ENCODE data around the gene CPAMD8.
"Not testable (repeated sequence)": the region's sequence is repeated elsewhere in the genome, so short reads cannot be mapped to it uniquely, and the experiment has no call there.

The CPAMD8 gene

DNA sequence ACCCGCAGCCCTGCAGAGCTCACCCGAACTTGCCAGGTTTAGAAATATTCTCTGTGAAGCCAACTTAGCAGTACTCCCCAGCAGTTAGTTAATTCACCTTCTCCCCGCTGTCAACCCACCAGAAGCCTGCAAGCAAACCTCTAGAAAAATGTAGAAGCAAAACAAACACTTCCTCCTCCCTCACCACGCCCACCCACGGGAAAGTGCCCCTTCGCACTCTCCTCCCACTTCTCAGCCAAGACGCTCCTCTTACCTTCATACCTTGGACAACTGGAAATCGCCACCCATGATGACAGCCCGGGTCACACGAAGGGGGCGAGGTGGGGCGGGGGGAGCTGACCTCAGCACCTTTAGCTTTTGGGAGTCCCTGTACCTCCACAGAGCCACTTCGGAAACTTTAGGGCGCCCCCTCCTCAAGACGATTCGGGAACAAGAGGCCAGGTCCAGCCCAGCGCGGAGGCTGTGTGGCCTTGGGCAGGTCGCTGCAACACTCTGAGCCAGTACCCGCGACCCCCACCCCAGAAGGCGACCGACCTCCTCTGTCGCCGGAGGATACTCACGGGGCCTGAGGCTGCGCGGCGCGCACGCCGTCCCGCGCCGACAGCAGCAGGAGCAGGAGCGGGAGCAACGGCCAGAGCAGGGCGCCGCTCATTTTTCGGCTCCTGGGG, 485 bp downstream of the CPAMD8 start:
- no peak overlapping the region for H3K4me3 ChIP-seq (replicated peaks; ENCODE audit: low read depth, low read length)

GRCh38 chr19:17025361-17025760, 1.2 kb downstream of the CPAMD8 start:
- DNase-seq (ENCODE audit: extremely low read depth, insufficient read length): no peak
- H3K27me3 ChIP-seq (replicated peaks; ENCODE audit: control insufficient read depth, insufficient read depth, low read length): no peaks in the 10 kb centered on the region; the same call in none of the 2 replicates
- TF ChIP-seq CTCF (IDR thresholded peaks at IDR 0.05; ENCODE audit: insufficient read depth, low read length, poor library complexity, severe bottlenecking): no peak
- H3K4me3 ChIP-seq (replicated peaks; ENCODE audit: low read depth, low read length): no peak overlapping the region
- H3K36me3 ChIP-seq (ENCODE audit: control insufficient read depth, insufficient read depth, low read length): no peaks in the 10 kb centered on the region

More for the DNA sequence above, 485 bp downstream of the CPAMD8 start:
- TF ChIP-seq CTCF (IDR thresholded peaks at IDR 0.05; ENCODE audit: insufficient read depth, low read length, poor library complexity, severe bottlenecking): no peak
- H3K36me3 ChIP-seq (ENCODE audit: control insufficient read depth, insufficient read depth, low read length): no peaks in the 10 kb centered on the region
- DNase-seq (ENCODE audit: extremely low read depth, insufficient read length): no peak
- no peaks in the 10 kb centered on the region; the same call in none of the 2 replicates for H3K27me3 ChIP-seq (replicated peaks; ENCODE audit: control insufficient read depth, insufficient read depth, low read length)

DNA sequence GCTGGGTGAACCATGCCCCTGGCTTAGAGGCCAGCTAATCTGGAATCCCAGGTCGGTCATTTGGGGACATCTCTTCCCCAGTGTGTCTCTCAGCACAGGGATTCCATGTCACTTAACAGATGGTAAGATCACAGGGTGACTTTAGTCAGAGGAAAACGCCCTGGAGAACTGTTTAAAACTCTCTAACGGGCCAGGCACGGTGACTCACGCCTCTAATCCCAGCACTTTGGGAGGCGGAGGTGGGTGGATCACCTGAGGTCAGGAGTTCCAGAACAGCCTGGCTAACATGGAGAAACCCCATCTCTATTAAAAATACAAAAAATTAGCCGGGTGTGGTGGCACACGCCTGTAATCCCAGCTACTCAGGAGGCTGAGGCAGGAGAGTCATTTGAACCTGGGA, 1.7 kb downstream of the CPAMD8 start:
- H3K4me3 ChIP-seq (replicated peaks; ENCODE audit: low read depth, low read length); H3K36me3 ChIP-seq (ENCODE audit: control insufficient read depth, insufficient read depth, low read length); H3K27me3 ChIP-seq (replicated peaks; ENCODE audit: control insufficient read depth, insufficient read depth, low read length); DNase-seq (ENCODE audit: extremely low read depth, insufficient read length): not testable (repeated sequence)

GRCh38 chr19:17023805-17024204, 2.8 kb downstream of the CPAMD8 start:
- TF ChIP-seq CTCF (IDR thresholded peaks at IDR 0.05; ENCODE audit: insufficient read depth, low read length, poor library complexity, severe bottlenecking): no peak
- no peak for DNase-seq (ENCODE audit: extremely low read depth, insufficient read length)
- no peaks in the 10 kb centered on the region; the same call in none of the 2 replicates for H3K27me3 ChIP-seq (replicated peaks; ENCODE audit: control insufficient read depth, insufficient read depth, low read length)
- no peak overlapping the region for H3K4me3 ChIP-seq (replicated peaks; ENCODE audit: low read depth, low read length)
- no peaks in the 10 kb centered on the region for H3K36me3 ChIP-seq (ENCODE audit: control insufficient read depth, insufficient read depth, low read length)

DNA sequence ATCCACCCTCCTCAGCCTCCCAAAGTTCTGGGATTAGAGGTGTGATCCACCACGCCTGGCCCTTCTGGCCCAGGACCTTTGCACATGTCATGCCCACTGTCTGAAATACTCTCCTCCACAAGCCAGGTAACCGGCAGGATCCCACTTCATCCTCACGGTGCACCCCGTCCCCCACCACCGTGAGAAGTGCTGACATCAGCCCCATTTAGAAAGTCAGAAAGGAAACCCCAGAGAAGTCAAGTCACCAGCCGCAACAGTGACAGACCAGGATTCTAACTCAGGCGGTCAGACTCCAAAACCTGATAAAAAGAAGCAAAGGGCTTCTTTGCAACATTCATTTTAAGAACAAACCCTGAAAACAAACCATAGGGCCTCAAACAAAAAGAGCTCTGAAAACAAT, 3.9 kb downstream of the CPAMD8 start:
- H3K27me3 ChIP-seq (replicated peaks; ENCODE audit: control insufficient read depth, insufficient read depth, low read length): no peaks in the 10 kb centered on the region; the same call in none of the 2 replicates
- H3K4me3 ChIP-seq (replicated peaks; ENCODE audit: low read depth, low read length): no peak overlapping the region
- H3K36me3 ChIP-seq (ENCODE audit: control insufficient read depth, insufficient read depth, low read length): no peaks in the 10 kb centered on the region
- no peak for TF ChIP-seq CTCF (IDR thresholded peaks at IDR 0.05; ENCODE audit: insufficient read depth, low read length, poor library complexity, severe bottlenecking)
- no peak for DNase-seq (ENCODE audit: extremely low read depth, insufficient read length)

DNA sequence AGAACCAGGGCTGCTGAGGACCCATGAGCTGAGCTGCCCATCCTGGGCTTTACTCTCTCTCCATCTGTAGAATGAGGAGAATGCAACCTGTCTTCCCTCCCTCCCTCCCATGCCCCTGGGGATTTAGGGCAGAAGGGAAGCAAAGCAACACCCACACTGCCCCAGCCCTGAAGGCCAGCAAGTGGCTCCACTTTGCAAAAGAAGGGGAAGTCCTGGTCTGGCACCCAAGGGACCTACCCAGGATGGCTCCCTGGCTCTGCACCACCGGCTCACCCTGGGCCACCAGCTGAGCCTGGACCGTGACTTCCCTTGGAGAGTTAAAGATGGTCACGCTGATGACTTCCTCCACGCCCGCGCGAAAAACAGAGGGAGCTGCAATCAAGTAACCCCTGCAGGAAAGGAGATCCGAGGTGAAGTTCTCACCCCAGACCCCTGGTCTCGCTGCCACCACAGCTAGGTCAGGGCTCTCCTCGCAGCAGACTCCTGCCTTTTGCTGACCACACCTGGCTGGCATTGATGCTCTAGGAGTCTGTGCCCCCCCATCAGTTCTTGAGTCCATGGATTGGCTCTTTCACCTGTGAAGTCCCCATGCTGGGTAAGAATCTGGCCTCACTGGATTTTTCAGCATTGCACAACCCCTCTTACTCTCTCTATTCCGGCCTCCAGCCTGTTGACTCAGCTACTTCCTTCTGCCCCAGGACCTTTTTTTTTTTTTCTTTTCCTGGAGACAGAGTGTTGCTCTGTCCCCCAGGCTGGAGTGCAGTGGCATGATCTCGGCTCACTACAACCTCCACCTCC, 4.6 kb downstream of the CPAMD8 start:
- TF ChIP-seq CTCF (IDR thresholded peaks at IDR 0.05; ENCODE audit: insufficient read depth, low read length, poor library complexity, severe bottlenecking): no peak
- DNase-seq (ENCODE audit: extremely low read depth, insufficient read length): no peak
- no peak overlapping the region for H3K4me3 ChIP-seq (replicated peaks; ENCODE audit: low read depth, low read length)
- H3K36me3 ChIP-seq (ENCODE audit: control insufficient read depth, insufficient read depth, low read length): no peaks in the 10 kb centered on the region
- H3K27me3 ChIP-seq (replicated peaks; ENCODE audit: control insufficient read depth, insufficient read depth, low read length): no peaks in the 10 kb centered on the region; the same call in none of the 2 replicates

Measured in GM06990 (cell line).